Osteocyte (in vitro differentiated cells): ENCODE data around the gene DUSP28. TPM values are rescaled to one million over a fixed set of nuclear protein-coding genes. Genes with fewer than 3 reads are reported as not detected.

ENCODE experiments used
- DNase-seq: peaks from one replicate; pipeline ENCODE4 v3.0.0; 2021; ENCODE audit warnings: mixed read lengths; ENCODE audit not compliant: unreplicated experiment; ENCODE audit errors: extremely low spot score
- H3K27ac Mint-ChIP-seq: one replicate; pipeline ENCODE4 v1.8.0; 2021; ENCODE audit warnings: mild to moderate bottlenecking, mixed read lengths; ENCODE audit not compliant: unreplicated experiment
- H3K27me3 Mint-ChIP-seq: one replicate; pipeline ENCODE4 v1.8.0; 2021; ENCODE audit warnings: mixed read lengths; ENCODE audit not compliant: unreplicated experiment
- H3K36me3 Mint-ChIP-seq: one replicate; pipeline ENCODE4 v1.8.0; 2021; ENCODE audit warnings: mixed read lengths; ENCODE audit not compliant: unreplicated experiment
- H3K4me1 Mint-ChIP-seq: one replicate; pipeline ENCODE4 v1.8.0; 2021; ENCODE audit warnings: mixed read lengths; ENCODE audit not compliant: unreplicated experiment
- H3K4me3 Mint-ChIP-seq: one replicate; pipeline ENCODE4 v1.8.0; 2021; ENCODE audit warnings: mild to moderate bottlenecking, moderate library complexity, mixed read lengths; ENCODE audit not compliant: unreplicated experiment
- H3K9me3 Mint-ChIP-seq: one replicate; pipeline ENCODE4 v1.8.0; 2021; ENCODE audit warnings: mixed read lengths; ENCODE audit not compliant: unreplicated experiment
- total RNA-seq: library from RNA; stranded (reverse); gene quantifications from 2 replicates; pipeline ENCODE4 v1.2.1, GENCODE V29; 2021
- TF ChIP-seq, protein P1 (sequence below): fragments of 200-600 bp; sonication (generic); IDR thresholded peaks from 2 replicates; pipeline ENCODE4 v1.5.0; 2021; ENCODE audit warnings: antibody characterized with exemption, mild to moderate bottlenecking, moderate library complexity

Gene DUSP28
- total RNA-seq, 1 donor from 2014 or later: 5.9 TPM

DNA sequence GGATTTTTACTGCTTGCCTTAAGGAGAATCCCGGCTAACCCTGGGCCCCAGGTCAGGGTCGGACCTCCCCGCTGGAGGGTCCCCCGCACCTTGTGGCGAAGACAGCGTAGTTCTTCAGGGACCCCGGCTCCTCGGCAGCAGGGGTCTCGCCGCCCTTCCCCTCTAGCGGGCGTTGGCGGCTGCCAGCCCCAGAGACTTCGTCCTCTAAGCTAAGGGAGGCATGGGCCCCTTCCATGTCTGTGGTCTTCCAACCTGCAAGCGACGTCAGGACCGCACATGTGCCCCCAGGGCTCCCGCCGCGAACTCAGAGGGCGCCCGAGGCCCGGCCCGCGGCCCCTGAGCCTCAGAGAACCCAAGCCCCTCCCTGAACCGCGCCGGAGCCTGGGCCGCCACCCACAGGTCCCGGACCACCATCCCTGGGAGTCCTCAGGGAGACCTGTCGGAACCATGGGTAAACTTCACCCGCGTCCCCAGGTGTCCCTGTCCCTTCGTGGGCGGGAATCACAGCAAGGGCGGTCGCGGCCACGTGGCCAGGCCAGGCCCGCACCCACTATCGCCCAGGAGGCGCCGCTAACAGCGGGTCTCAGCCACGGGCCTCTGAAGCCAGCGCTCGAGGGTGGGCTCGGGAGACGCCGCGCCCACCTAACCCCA is 2.9 kb upstream of the DUSP28 start:
- H3K4me1 Mint-ChIP-seq: peaks cover 32% of the 10 kb centered on the region
- no peak overlapping the region for H3K27ac Mint-ChIP-seq
- H3K9me3 Mint-ChIP-seq: no peaks in the 10 kb centered on the region
- peaks cover under 1% of the 10 kb centered on the region for H3K36me3 Mint-ChIP-seq
- no peaks in the 10 kb centered on the region for H3K27me3 Mint-ChIP-seq
- TF ChIP-seq, protein P1, sequence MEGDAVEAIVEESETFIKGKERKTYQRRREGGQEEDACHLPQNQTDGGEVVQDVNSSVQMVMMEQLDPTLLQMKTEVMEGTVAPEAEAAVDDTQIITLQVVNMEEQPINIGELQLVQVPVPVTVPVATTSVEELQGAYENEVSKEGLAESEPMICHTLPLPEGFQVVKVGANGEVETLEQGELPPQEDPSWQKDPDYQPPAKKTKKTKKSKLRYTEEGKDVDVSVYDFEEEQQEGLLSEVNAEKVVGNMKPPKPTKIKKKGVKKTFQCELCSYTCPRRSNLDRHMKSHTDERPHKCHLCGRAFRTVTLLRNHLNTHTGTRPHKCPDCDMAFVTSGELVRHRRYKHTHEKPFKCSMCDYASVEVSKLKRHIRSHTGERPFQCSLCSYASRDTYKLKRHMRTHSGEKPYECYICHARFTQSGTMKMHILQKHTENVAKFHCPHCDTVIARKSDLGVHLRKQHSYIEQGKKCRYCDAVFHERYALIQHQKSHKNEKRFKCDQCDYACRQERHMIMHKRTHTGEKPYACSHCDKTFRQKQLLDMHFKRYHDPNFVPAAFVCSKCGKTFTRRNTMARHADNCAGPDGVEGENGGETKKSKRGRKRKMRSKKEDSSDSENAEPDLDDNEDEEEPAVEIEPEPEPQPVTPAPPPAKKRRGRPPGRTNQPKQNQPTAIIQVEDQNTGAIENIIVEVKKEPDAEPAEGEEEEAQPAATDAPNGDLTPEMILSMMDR: no peak
- no peak for DNase-seq
- no peak overlapping the region for H3K4me3 Mint-ChIP-seq

DNA sequence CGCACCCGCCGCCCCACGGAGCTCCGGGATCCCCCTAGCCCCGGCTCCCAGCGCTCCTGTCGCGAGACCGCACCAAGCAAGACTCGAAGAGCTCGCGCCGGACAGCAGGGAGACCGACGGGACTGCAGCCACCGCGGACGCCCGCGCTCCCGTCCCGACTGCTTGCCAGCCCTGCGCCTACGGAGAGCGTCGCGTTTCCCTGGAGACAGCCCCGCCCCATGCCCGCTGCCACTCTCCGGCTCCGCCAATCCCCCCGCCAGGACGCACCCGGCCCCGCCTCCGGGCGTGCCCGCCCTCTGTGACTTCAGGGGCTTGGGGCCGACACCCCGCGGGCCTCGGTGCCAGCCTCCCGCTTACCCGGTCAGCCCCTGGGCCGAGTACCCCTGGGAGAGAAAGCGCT is 2.3 kb upstream of the DUSP28 start, which contains the start of gene ANKMY1:
TSS of gene ANKMY1 (minus strand) at position 181 of the 400 bp plus-strand sequence. CDS start 653 bp downstream, outside the sequence.
- Mint-ChIP-seq H3K36me3 (no peaks in the 10 kb centered on the region), H3K27ac (peak within 1 kb of the TSS; percentile 23)

DNA sequence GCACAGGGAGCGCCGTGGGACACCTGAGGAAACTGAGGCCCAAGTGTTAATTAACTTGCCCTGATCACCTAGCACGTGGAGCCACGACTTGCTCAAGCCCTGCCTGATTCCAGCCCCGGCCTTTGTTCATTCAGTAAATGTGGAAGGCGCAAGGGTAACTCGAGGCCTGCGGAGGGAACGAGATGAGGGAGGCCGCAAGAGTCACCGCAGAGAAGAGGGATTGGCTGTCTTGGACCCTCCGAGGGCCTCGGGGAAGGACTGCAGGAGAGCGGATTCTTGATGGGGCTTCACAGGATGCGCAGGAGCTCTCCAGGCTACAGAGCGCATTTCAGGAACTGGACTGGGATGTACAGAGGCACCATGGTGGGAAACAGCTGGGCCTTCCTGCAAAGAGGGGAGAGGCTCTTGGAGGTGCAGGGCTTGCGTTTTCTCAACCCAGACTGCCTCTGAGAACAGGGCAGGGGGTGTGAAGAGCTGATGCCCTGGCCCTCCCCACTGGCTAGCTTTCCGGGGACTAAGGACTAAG is 1.9 kb upstream of the DUSP28 start:
- H3K27ac Mint-ChIP-seq: peak overlapping the region; percentile 23
- H3K4me1 Mint-ChIP-seq: peaks cover 33% of the 10 kb centered on the region
- H3K27me3 Mint-ChIP-seq: no peaks in the 10 kb centered on the region
- DNase-seq: no peak
- no peaks in the 10 kb centered on the region for H3K36me3 Mint-ChIP-seq
- H3K9me3 Mint-ChIP-seq: no peaks in the 10 kb centered on the region
- TF ChIP-seq, protein P1: no peak
- peak overlapping the region; percentile 32 for H3K4me3 Mint-ChIP-seq

More for the DNA sequence above, 2.3 kb upstream of the DUSP28 start, which contains the start of gene ANKMY1:
- Mint-ChIP-seq H3K9me3 (no peaks in the 10 kb centered on the region), H3K27me3 (no peaks in the 10 kb centered on the region), H3K4me3 (peak within 1 kb of the TSS; percentile 32), H3K4me1 (peaks cover 33% of the 10 kb centered on the region)
- TF ChIP-seq, protein P1: no peak
- DNase-seq: peak; percentile 86

DNA sequence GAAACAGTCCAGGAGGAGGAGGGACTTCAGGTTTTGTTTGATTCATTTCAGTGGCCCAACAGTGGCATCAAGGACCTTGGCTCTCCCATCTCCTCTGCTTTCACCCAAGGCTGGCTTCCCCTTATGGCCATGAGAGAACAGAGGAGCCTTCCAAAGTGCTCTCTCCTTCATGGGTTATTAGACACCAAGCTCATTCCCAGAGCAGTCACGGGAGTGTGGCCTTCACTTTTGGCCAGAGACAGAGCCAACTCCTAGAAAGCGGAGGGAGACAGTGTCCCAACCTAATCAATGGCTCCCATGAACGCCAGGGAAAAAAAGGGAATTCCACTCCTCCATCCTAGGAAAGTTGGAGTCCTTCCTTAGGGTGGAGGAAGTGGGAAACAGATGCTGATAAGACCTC is 871 bp upstream of the DUSP28 start:
- Mint-ChIP-seq H3K4me3 (peak overlapping the region; percentile 71), H3K9me3 (no peaks in the 10 kb centered on the region), H3K27ac (no peak overlapping the region), H3K36me3 (no peaks in the 10 kb centered on the region), H3K4me1 (peaks cover 36% of the 10 kb centered on the region), H3K27me3 (no peaks in the 10 kb centered on the region)
- no peak for DNase-seq
- TF ChIP-seq, protein P1: no peak

DNA sequence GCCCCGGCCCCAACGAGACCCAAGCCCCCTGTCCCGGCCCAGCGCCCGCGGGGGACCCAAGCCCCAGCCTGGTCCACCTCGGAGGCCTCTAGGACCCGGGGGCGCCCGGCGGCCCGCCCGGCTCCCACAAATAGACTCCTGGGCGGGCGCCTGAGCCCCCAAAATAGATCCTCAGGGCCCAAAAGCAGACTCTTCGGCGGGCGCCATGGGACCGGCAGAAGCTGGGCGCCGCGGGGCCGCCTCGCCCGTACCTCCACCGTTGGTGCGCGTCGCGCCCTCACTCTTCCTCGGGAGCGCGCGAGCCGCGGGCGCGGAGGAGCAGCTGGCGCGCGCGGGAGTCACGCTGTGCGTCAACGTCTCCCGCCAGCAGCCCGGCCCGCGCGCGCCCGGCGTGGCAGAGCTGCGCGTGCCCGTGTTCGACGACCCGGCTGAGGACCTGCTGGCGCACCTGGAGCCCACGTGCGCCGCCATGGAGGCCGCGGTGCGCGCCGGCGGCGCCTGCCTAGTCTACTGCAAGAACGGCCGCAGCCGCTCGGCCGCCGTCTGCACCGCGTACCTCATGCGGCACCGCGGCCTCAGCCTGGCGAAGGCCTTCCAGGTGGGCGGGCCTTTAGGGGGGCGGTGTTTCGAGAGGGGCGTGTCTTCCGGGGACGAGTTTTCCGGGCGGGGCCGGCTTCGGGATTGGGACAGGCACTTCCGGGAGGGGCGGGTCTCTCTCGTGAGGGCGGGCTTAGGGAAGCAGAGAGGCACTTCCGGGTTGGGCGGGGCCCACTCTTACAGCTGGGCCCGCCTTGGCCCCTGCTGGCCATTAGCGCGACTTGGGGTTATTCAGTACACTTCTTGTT is 545 bp downstream of the DUSP28 start:
- peaks cover 38% of the 10 kb centered on the region for H3K4me1 Mint-ChIP-seq

More for the DNA sequence above, 545 bp downstream of the DUSP28 start:
- H3K4me3 Mint-ChIP-seq: peak overlapping the region; percentile 74
- TF ChIP-seq, protein P1: peak; percentile 39
- peak; percentile 100 for DNase-seq
- no peaks in the 10 kb centered on the region for H3K9me3 Mint-ChIP-seq
- no peaks in the 10 kb centered on the region for H3K27me3 Mint-ChIP-seq
- peak overlapping the region; percentile 89 for H3K27ac Mint-ChIP-seq
- H3K36me3 Mint-ChIP-seq: no peaks in the 10 kb centered on the region
